Heart right ventricle (tissue), 16 donors: ENCODE data around the gene ABHD16B. TPM values are rescaled to one million over a fixed set of nuclear protein-coding genes. Genes with fewer than 3 reads are reported as not detected.

Experiments
- ATAC-seq, 8 donors: fragments of 200-7000 bp; cut with Tn5 transposase; one replicate each; pipeline ENCODE4 v1.9.1; 2020; ENCODE audit warnings: mild to moderate bottlenecking in 8 of 8, moderate library complexity in 8 of 8, moderate number of reproducible peaks in 1 of 8
- DNase-seq, 2 donors: peaks; one replicate each; pipeline ENCODE4 v3.0.0-alpha.2; 2020
- H3K27ac ChIP-seq, 10 donors: fragments of 200-600 bp; sonication (generic) in 2 of 10; one replicate each; pipeline versions ENCODE4 v1.5.0 to v1.8.0; 2020 to 2022; ENCODE audit warnings: mild to moderate bottlenecking in 3 of 10
- H3K27me3 ChIP-seq, 7 donors: fragments of 200-600 bp; one replicate each; pipeline ENCODE4 v1.8.0; 2021 to 2022; ENCODE audit warnings: mild to moderate bottlenecking in 2 of 7
- H3K36me3 ChIP-seq, 9 donors: fragments of 200-600 bp; sonication (generic) in 1 of 9; one replicate each; pipeline versions ENCODE4 v1.5.0 to v1.8.0; 2020 to 2022; ENCODE audit warnings: mild to moderate bottlenecking in 2 of 9
- H3K4me1 ChIP-seq, 9 donors: fragments of 200-600 bp; sonication (generic) in 1 of 9; one replicate each; pipeline versions ENCODE4 v1.5.0 to v1.8.0; 2020 to 2022; ENCODE audit warnings: mild to moderate bottlenecking in 4 of 9
- H3K4me3 ChIP-seq, 10 donors: fragments of 200-600 bp; sonication (generic) in 2 of 10; one replicate each; pipeline versions ENCODE4 v1.5.0 to v1.8.0; 2020 to 2022; ENCODE audit warnings: mild to moderate bottlenecking in 7 of 10, moderate library complexity in 2 of 10
- H3K9me3 ChIP-seq, 11 donors: fragments of 200-600 bp in 10 of 11; sonication (generic) in 2 of 11; one replicate each; pipeline versions ENCODE4 v1.5.0 to v1.8.0; 2013 to 2022; ENCODE audit warnings: mild to moderate bottlenecking in 2 of 11, control low read depth in 1 of 11, moderate library complexity in 1 of 11
- CTCF ChIP-seq, 9 donors: fragments of 200-600 bp; sonication (generic) in 2 of 9; IDR thresholded peaks; one replicate each; pipeline versions ENCODE4 v1.5.0 to v1.8.0; 2021 to 2022; ENCODE audit warnings: antibody characterized with exemption in 9 of 9, mild to moderate bottlenecking in 5 of 9, moderate library complexity in 1 of 9
- WGBS, 2 donors: extraction: QIAGEN DNeasy Blood & Tissue Kit; methylation state at CpG; one replicate each; pipeline ENCODE4 v1.1.7; 2013; ENCODE audit warnings: inconsistent platforms in 1 of 2; 5-methylcytosine and 5-hydroxymethylcytosine counted together
- intact Hi-C, 10 donors: fragments of 100-400 bp; cut with DNase I; formaldehyde crosslinking; loops; one replicate each; pipeline versions ENCODE4 v1.11.1 to v1.14.2; 2022
- polyA plus RNA-seq, 2 donors: library from polyadenylated mRNA; stranded (reverse); fragments of 200-250 nt; gene quantifications; one replicate each; pipeline ENCODE4 v1.2.3, GENCODE V29; 2013
- total RNA-seq, 10 donors: library from RNA; stranded (reverse); fragmentation: NEBNext Ultra II Directional in 3 of 10; extraction: Animal tissue kit (Norgen Biotek cat#: 25700) in 3 of 10; gene quantifications; one replicate each; pipeline versions ENCODE4 v1.2.1 to v1.2.4, GENCODE V29; 2021 to 2023
- donor health status: Arrhythmogenic right ventricular cardiomyopathy.
- donor health status: ischemic (EF 13 %, LVEDD 7.1; RV severe dilation, severe dysfunction).
- donor health status: healthy with polysubstance abuse.
- donor health status: DM: no; HTN: yes; CAD: no.
- donor health status: DM: no; HTN: no; CAD: no.
- donor health status: ischemic (EF 25% LVEDD 6.9; RV normal size, moderate dysfunction).
- donor health status: ischemic (EF 25% LVEDD 5.7; RV mildly dilated, moderate dysfunction).
- donor health status: healthy.
- donor health status: DM: yes; HTN: yes; CAD: no.
- donor health status: Ischemic cardiomyopathy.
- donor health status: ischemic (EF 35%, LVEDD 5.7; RV mildly dilated, moderate dysfunction).
- donor health status: nonischemic (EF 11% LVEDD 7.7; RV severe dilation, severe dysfunction).
- donor health status: DM: yes; HTN: yes; CAD: no.
- donor health status: PGD.
- donor health status: ischemic (EF 29% LVEDD 5.4; RV normal size, mild dysfunction).
- donor health status: nonischemic (EF 23%, LVEDD 6.1; RV moderate dilation, normal function).

The ABHD16B gene
- total and polyA plus RNA-seq, 12 donors = 0.32 to 0.59 TPM; not detected in 10

GRCh38 chr20:63858393-63859165 lies 2.7 kb upstream of the ABHD16B start:
- peaks cover 0 to 12% (median 0%) of the 10 kb centered on the region in 7 donors for H3K27me3 ChIP-seq
- H3K27ac ChIP-seq = peak overlapping the region; percentile 48 to 97 (median 82)
- H3K4me1 ChIP-seq = peaks cover 38 to 78% (median 70%) of the 10 kb centered on the region in 9 donors
- peaks cover 0 to 16% (median 0%) of the 10 kb centered on the region in 9 donors for H3K36me3 ChIP-seq
- peak in 7 of 9 donors; percentile 26 to 64 (median 51) for TF ChIP-seq CTCF (IDR thresholded peaks at IDR 0.05)
- intact Hi-C loops = loop anchor here in 2 of 10 donors (2.0 to 5.0 kb wide), 2 partner anchors 28 to 36 kb away; partner anchors contain the start of gene ZBTB46 (in 1 of the 2)
- ATAC-seq (peak; percentile 36 to 78 (median 62)), DNase-seq (peak; percentile 73 to 85)
- H3K4me3 ChIP-seq = peak overlapping the region in 2 of 10 donors; percentile 14 to 28
- no peaks in the 10 kb centered on the region for H3K9me3 ChIP-seq
- 17 to 23% methylated on average over 12 of the region's 12 CpGs for WGBS, 2 donors

GRCh38 chr20:63859166-63859699 lies 2.1 kb upstream of the ABHD16B start:
- Histone ChIP-seq H3K4me1 (peaks cover 36 to 80% (median 68%) of the 10 kb centered on the region in 9 donors), H3K27ac (peak overlapping the region; percentile 48 to 97 (median 82)), H3K27me3 (peaks cover 0 to 12% (median 0%) of the 10 kb centered on the region in 7 donors), H3K4me3 (peak overlapping the region in 2 of 10 donors; percentile 2 to 28), H3K9me3 (no peaks in the 10 kb centered on the region), H3K36me3 (peaks cover 0 to 16% (median 0%) of the 10 kb centered on the region in 9 donors)
- intact Hi-C loops = loop anchor here in 2 of 10 donors (2.0 to 5.0 kb wide), 2 partner anchors 28 to 37 kb away; partner anchors contain the start of gene ZBTB46 (in 1 of the 2)
- DNase-seq (no peak), ATAC-seq (no peak)
- 27 to 35% methylated on average over 7 of the region's 7 CpGs for WGBS, 2 donors
- peak in 1 of 9 donors; percentile 16 for TF ChIP-seq CTCF (IDR thresholded peaks at IDR 0.05)

GRCh38 chr20:63860325-63861051 lies 810 bp upstream of the ABHD16B start:
- intact Hi-C loops = loop anchor here (1.0 to 10.0 kb wide), 8 partner anchors 30 to 326 kb away; partner anchors contain the start of genes PTK6 (in 3 of the 10), GMEB2 (in 2 of the 10), ARFRP1 (in 1 of the 10) and ZGPAT (in 1 of the 10)
- no peak for ATAC-seq
- no peak for TF ChIP-seq CTCF (IDR thresholded peaks at IDR 0.05)
- peak in 1 of 2 donors; percentile 36 for DNase-seq
- peaks cover 25 to 72% (median 62%) of the 10 kb centered on the region in 9 donors for H3K4me1 ChIP-seq
- H3K36me3 ChIP-seq = peaks cover 0 to 16% (median 0%) of the 10 kb centered on the region in 9 donors
- no peak overlapping the region for H3K4me3 ChIP-seq
- peak overlapping the region in 8 of 10 donors; percentile 41 to 91 (median 63) for H3K27ac ChIP-seq
- WGBS, 2 donors = 74 to 79% methylated on average over 17 of the region's 17 CpGs
- no peaks in the 10 kb centered on the region for H3K9me3 ChIP-seq
- peaks cover 0 to 3% (median 0%) of the 10 kb centered on the region in 7 donors for H3K27me3 ChIP-seq
